Tibial artery (tissue), 4 donors: ENCODE data around the gene MOB1B.
A peak's percentile ranks its signal among the peaks of the same experiment; 100 is the strongest.

Experiments
- DNase-seq, 2 donors: peaks; one replicate each; pipeline ENCODE4 v3.0.0-alpha.2; 2019
- H3K27ac ChIP-seq, 2 donors: fragments of 200-600 bp; sonication (generic) in 1 of 2; 1 replicate in 1 of 2; 2 replicates in 1 of 2; pipeline ENCODE4 v1.5.1; 2018 to 2019; ENCODE audit warnings: mild to moderate bottlenecking in 1 of 2
- H3K27me3 ChIP-seq, 2 donors: fragments of 200-600 bp; sonication (generic) in 1 of 2; one replicate each; pipeline versions ENCODE4 v1.5.1 to v1.6.0; 2016 to 2019
- H3K36me3 ChIP-seq, 3 donors: fragments of 200-600 bp; sonication (generic) in 2 of 3; one replicate each; pipeline ENCODE4 v1.5.1; 2016 to 2019; ENCODE audit warnings: mild to moderate bottlenecking in 2 of 3
- H3K4me1 ChIP-seq, 4 donors: fragments of 200-600 bp; sonication (generic) in 2 of 4; 1 replicate in 3 of 4; 2 replicates in 1 of 4; pipeline ENCODE4 v1.5.1; 2016 to 2019
- H3K4me3 ChIP-seq, 2 donors: fragments of 200-600 bp; sonication (generic) in 1 of 2; 1 replicate in 1 of 2; 2 replicates in 1 of 2; pipeline ENCODE4 v1.5.1; 2018 to 2019; ENCODE audit warnings: mild to moderate bottlenecking in 2 of 2
- H3K9me3 ChIP-seq, 3 donors: fragments of 200-600 bp; sonication (generic) in 1 of 3; one replicate each; pipeline ENCODE4 v1.5.1; 2016 to 2019
- intact Hi-C: fragments of 100-400 bp; cut with DNase I; formaldehyde crosslinking; loops from one replicate; pipeline ENCODE4 v1.15.0; 2023; ENCODE audit warnings: low total_unique reads
- TF ChIP-seq, protein P1 (sequence below), 2 experiments: fragments of 200-600 bp in 1 of 2; fragments of 450-650 bp in 1 of 2; IDR thresholded peaks; one replicate each; pipeline ENCODE4 v1.5.1; 2017 to 2019; ENCODE audit warnings: antibody characterized with exemption in 2 of 2, mild to moderate bottlenecking in 1 of 2, moderate library complexity in 1 of 2

Gene MOB1B

DNA sequence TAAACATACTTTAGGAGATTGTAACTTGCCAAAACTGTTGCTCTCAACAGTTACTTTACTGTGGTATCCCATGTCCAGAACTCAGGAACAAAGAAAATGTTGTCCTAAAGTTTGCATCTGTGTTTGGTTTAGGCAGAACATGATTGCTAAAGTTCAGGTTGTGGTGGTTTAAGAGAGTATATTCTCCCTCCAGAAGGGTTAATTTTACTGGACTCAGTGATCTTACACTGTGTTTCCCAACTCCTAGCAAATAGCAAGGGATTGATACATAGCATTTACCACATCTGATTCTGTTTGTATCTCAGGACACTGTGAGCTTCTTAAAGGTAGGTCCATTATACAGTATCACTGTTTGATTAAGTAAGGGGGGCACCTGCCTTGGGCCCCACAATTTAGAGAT lies 78.0 kb downstream of the MOB1B start:
- H3K27ac ChIP-seq = no peak overlapping the region
- intact Hi-C loops = no loop called here
- TF ChIP-seq, protein P1, sequence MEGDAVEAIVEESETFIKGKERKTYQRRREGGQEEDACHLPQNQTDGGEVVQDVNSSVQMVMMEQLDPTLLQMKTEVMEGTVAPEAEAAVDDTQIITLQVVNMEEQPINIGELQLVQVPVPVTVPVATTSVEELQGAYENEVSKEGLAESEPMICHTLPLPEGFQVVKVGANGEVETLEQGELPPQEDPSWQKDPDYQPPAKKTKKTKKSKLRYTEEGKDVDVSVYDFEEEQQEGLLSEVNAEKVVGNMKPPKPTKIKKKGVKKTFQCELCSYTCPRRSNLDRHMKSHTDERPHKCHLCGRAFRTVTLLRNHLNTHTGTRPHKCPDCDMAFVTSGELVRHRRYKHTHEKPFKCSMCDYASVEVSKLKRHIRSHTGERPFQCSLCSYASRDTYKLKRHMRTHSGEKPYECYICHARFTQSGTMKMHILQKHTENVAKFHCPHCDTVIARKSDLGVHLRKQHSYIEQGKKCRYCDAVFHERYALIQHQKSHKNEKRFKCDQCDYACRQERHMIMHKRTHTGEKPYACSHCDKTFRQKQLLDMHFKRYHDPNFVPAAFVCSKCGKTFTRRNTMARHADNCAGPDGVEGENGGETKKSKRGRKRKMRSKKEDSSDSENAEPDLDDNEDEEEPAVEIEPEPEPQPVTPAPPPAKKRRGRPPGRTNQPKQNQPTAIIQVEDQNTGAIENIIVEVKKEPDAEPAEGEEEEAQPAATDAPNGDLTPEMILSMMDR (IDR thresholded peaks at IDR 0.05) = no peak
- no peaks in the 10 kb centered on the region for H3K27me3 ChIP-seq
- H3K36me3 ChIP-seq = peaks cover 2 to 35% (median 5%) of the 10 kb centered on the region in 3 donors
- no peak for DNase-seq
- no peaks in the 10 kb centered on the region for H3K9me3 ChIP-seq
- no peaks in the 10 kb centered on the region for H3K4me1 ChIP-seq
- no peak overlapping the region for H3K4me3 ChIP-seq

DNA sequence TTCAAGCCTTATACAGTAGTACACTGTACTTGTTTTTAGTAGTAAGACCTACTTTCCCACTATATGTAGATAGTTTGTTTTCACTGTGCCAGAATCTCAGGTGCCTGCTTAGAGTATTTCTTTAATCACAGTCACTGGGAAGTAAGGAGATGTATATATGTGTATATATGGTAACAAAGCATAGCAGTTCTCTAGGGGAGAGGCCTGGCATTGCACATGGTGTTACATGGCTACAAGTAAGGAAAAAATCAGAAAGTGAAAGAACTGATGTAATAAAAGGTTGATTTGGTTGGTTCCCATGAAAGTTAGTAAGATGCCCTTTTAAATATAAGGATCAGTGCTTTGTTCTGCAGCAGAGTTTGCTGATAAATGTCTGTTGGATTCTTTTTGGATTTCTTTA lies 81.9 kb downstream of the MOB1B start:
- no peaks in the 10 kb centered on the region for H3K27me3 ChIP-seq
- no peak overlapping the region for H3K27ac ChIP-seq
- H3K9me3 ChIP-seq = no peaks in the 10 kb centered on the region
- no peak for DNase-seq
- no peak overlapping the region for H3K4me3 ChIP-seq
- H3K4me1 ChIP-seq = no peaks in the 10 kb centered on the region
- H3K36me3 ChIP-seq = peaks cover 0 to 17% (median 0%) of the 10 kb centered on the region in 3 donors
- TF ChIP-seq, protein P1 (IDR thresholded peaks at IDR 0.05) = no peak
- intact Hi-C loops = no loop called here

GRCh38 chr4:70984589-70984988 lies 82.4 kb downstream of the MOB1B start:
- H3K27ac ChIP-seq = no peak overlapping the region
- DNase-seq = no peak
- TF ChIP-seq, protein P1 (IDR thresholded peaks at IDR 0.05) = no peak
- intact Hi-C loops = no loop called here
- H3K4me1 ChIP-seq = no peaks in the 10 kb centered on the region
- H3K4me3 ChIP-seq = no peak overlapping the region
- H3K27me3 ChIP-seq = no peaks in the 10 kb centered on the region
- peaks cover 0 to 12% (median 0%) of the 10 kb centered on the region in 3 donors for H3K36me3 ChIP-seq
- H3K9me3 ChIP-seq = no peaks in the 10 kb centered on the region

GRCh38 chr4:70991596-70991995 lies 89.4 kb downstream of the MOB1B start:
- Histone ChIP-seq H3K9me3 (no peaks in the 10 kb centered on the region), H3K27ac (no peak overlapping the region), H3K4me3 (no peak overlapping the region), H3K4me1 (peaks cover 0 to 29% (median 12%) of the 10 kb centered on the region in 4 donors), H3K27me3 (no peaks in the 10 kb centered on the region), H3K36me3 (no peaks in the 10 kb centered on the region)
- no peak for DNase-seq
- intact Hi-C loops = loop anchor here (5.0 kb wide), 2 partner anchors 89 to 149 kb away; partner anchors contain the start of gene MOB1B
- TF ChIP-seq, protein P1 (IDR thresholded peaks at IDR 0.05) = no peak

DNA sequence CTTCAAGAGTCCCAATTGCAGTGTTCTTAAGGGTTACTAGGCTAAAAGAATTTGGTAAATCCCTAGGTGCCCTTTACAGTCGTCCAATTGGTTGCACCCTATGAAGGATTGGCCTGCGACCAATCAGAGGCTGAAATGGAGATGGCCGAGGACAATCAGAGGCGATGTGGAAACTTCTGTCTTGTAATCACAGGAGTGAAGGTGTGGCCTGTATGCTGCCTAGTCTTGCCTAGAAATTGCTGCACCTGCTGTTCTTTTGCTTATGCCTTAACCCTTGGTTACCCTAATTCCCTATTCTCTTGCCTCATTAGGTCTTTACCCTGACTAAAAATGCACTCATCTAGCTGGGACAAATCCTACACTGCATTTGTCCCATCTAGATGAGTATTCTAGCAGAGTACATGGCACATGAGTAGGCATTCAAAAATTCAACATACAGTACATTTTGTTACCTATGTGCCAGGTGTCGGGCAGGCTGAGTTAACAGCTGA lies 90.3 kb downstream of the MOB1B start:
- no peak for DNase-seq
- Histone ChIP-seq H3K4me1 (peaks cover 0 to 29% (median 13%) of the 10 kb centered on the region in 4 donors), H3K36me3 (no peaks in the 10 kb centered on the region), H3K27me3 (no peaks in the 10 kb centered on the region), H3K9me3 (no peaks in the 10 kb centered on the region), H3K27ac (peak overlapping the region; percentile 81 to 89), H3K4me3 (peak overlapping the region; percentile 76 to 79)
- TF ChIP-seq, protein P1 (IDR thresholded peaks at IDR 0.05) = no peak
- intact Hi-C loops = loop anchor here (5.0 kb wide), 2 partner anchors 90 to 150 kb away; partner anchors contain the start of gene MOB1B
